Measurements from ENCODE around the gene BCL2L13.
A peak's percentile ranks its signal among the peaks of the same experiment; 100 is the strongest.
"Not testable (repeated sequence)": the region's sequence is repeated elsewhere in the genome, so short reads cannot be mapped to it uniquely, and the experiment has no call there.

The BCL2L13 gene

GRCh38 chr22:17636850-17637249 lies 1.7 kb upstream of the BCL2L13 start:
- DNase-seq, result not testable (repeated sequence)

- DNase-seq, result no peak
Observed at GRCh38 chr22:17637490-17638181, 921 bp upstream of the BCL2L13 start.

DNA sequence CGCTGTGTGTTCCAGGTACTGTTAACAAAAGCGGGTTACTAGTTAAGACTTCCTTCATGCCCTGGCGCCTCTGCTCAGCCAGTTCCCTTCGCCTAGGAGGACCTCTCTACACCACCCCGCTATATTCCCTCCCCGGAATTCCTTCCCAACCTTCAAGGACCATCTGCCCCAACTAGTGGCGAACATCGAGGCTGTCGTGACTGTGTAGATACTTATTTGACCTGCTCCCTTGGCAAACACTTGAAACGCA lies 450 bp upstream of the BCL2L13 start:
- DNase-seq, result peak; percentile 62

- DNase-seq, result peak; percentile 63
Observed at GRCh38 chr22:17639247-17639741, 737 bp downstream of the BCL2L13 start.

DNA sequence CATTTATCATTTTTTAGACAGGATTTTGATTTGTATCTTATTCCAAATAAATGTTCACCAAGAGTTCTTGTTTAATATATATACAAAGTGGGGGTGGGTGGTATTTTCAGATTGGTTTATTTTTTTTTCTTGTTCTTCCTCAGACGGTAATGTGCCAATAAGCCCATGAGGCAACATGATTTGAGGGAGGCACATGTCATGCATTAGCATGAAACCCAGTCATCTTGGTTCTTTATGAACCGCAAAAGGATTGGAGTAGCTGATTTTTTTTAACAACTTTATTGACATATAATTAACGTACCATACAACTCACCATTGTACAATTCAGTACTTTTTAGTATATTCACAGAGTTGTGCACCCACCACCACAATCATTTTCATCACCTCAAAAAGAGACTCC lies 2.7 kb downstream of the BCL2L13 start:
- no peak for DNase-seq

- not testable (repeated sequence) for DNase-seq
Observed at GRCh38 chr22:17642357-17642756, 3.8 kb downstream of the BCL2L13 start.

DNA sequence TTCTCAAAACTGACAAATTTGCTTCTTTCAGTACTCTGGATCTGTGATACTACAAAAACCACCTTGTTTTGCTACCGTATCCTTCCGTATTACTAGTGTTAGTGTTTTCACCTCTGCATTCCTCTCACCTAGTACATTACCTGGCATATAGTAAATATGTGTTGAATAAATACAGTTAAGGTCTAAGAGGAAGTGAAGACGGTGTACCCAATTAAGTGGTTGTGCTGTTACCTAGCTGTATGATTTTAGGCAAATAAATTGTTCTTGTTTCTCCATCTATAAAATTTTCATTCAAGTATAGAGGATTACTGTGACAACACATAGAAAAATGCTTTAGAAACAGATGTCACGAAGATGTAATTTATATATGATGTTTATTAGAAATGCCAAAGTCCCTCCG lies 8.9 kb downstream of the BCL2L13 start:
- DNase-seq, result no peak

GRCh38 chr22:17647991-17648390 lies 9.4 kb downstream of the BCL2L13 start:
- no peak for DNase-seq

GRCh38 chr22:17648569-17648968 lies 10.0 kb downstream of the BCL2L13 start:
- no peak for DNase-seq

DNA sequence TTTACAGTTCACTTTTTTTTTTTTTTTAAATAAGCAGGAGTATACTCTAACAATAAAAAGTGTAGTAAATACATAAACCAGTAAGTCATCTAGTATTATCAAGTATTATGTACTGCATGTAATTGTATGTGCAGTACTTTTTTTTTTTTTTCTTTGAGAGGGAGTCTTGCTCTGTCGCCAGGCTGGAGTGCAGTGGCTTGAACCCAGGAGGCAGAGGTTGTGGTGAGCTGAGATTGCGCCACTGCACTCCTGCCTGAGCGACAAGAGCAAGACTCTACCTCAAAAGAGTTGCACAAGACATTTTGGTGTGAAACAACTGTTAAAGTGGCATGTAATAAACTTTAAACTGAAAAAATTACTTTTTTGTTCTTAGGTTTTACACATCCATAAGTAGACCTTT lies 16.7 kb downstream of the BCL2L13 start:
- DNase-seq, result no peak

DNA sequence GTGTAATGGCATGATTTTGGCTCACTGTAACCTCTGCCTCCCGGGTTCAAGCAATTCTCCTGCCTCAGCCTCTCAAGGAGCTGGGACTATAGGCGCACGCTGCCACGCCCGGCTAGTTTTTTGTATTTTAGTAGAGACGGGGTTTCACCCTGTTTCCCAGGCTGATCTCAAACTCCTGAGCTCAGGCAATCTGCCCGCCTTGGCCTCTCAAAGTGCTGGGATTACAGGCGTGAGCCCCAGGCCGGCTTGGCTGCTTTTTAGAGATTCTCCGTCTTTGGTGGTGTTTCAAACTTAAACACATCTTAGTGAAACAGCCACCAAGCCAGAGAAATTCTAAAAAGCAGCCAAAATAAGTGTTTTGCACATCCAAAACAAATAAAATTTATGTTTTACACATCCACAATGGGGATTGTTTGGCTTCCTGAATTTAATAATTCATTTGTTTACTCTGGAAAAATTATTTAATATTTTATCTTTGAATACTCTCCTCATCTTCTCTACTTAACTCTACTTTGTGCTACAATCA lies 18.4 kb downstream of the BCL2L13 start:
- DNase-seq, result no peak

DNA sequence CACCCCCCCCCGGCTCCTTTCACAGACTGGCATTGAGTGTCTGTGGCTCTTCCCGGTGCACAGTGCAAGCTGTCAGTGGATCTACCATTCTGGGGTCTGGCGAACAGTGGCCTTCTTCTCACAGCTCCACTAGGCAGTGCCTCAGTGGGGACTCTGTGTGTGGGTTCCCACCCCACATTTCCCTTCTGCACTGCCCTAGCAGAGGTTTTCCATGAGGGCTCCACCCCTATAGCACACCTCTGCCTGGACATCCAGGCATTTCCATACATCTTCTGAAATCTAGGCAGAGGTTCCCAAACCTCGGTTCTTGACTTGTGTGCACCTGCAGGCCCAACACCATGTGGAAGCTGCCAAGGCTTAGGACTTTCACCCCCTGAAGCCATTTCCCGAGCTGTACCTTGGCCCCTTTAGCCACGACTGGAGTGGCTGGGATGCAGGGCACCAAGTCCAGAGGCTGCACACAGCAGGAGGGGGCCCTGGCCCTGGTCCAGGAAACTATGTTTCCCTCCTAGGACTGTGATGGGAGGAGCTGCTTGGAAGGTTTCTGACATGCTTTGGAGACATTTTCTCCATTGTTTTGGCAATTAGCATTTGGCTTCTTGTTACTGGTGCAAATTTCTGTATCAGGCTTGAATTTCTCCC lies 26.0 kb downstream of the BCL2L13 start:
- DNase-seq, result no peak

- DNase-seq, result no peak
Observed at GRCh38 chr22:17665248-17665647, 26.7 kb downstream of the BCL2L13 start.

DNA sequence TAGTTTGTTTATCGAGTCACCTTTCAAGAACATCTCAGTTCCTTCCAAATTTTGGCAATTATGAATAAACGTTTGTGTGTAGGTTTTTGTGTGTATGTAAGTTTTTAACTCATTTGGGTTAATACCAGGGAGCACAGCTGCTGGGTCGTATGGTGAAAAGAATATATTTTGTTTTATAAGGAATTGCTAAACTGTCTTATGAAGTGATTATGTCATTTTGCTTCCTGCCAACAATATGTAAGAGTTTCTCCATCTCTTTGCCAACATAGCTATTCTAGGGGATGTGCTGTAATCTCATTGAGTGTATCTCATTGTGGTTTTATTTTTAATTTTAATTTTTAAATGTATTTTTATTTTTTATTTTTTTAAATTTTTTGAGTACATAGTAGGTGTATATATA lies 27.3 kb downstream of the BCL2L13 start:
- DNase-seq, result no peak

- not testable (repeated sequence) for DNase-seq
Observed at GRCh38 chr22:17671521-17672092, 33.0 kb downstream of the BCL2L13 start.

DNA sequence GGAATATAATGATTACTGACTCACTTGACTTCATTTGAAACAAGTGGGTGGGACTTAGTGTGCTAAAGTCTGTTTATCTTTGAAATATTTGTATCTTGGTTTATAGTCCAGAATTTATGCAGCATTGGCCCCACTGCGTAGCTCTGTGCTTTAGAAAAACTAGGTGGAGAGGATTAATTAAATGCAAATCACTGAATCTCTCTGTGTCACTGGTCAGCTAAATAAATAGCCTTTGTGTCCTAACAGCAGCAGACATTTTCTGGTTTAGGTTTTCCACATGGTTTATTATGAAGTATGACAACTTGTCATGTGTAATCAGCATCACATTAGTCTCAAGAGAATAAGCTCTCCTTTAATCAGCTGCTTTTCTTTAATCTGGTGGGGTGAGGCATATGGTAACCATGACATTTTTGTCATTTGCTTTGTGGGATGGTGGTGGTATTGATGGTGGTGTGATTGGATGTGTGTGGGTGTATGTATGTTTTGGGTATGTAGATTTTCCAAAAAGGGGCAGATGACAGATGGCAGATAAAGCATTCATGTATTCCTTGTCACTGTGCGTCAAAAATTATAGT lies 33.9 kb downstream of the BCL2L13 start:
- no peak for DNase-seq

DNA sequence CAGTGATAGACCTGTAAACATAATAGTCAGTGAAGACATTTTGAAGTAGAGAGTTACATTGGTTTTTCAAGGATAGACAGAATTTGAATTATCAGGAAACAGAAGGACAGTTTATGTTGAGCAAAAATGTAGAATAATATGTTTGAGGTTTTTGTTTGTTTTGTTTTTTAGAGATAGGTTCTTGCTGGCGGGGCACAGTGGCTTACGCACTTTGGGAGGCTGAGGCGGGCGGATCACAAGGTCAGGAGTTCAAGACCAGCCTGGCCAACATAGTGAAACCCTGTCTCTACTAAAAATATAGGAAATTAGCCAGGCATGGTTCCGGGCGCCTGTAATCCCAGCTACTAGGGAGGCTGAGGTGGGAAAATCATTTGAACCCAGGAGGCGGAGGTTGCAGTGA lies 35.6 kb downstream of the BCL2L13 start:
- DNase-seq, result no peak

GRCh38 chr22:17675584-17675983 lies 37.0 kb downstream of the BCL2L13 start:
- no peak for DNase-seq

DNA sequence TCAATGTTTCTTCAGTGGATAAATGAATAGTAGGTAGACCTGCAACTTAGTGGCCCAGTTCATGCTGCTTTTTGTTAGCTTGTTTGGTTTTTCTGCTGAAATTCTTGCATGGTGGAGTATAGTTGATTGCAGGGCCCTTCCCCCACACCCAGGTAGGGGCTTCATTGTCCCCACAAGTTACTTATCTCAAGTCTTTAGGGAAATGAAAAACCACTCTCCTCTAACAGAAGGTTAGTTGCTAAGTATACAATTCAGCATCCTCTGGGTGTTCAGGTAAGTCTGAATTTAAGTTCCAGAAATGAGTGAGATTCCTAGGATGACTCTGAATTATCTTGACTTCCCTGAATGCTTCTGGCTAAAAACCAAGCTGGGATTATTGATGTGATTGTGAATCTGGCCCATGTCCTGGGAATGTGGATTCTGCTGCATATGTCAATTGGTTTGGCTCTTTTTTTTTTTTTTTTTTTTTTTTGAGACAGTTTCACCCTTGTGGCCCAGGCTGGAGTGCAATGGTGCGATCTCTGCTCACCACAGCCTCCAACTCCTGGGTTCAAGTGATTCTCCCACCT lies 40.3 kb downstream of the BCL2L13 start:
- DNase-seq, result no peak

- DNase-seq, result no peak
Observed at GRCh38 chr22:17684245-17684644, 45.7 kb downstream of the BCL2L13 start.

- no peak for DNase-seq
Observed at GRCh38 chr22:17692841-17693240, 54.3 kb downstream of the BCL2L13 start.

DNA sequence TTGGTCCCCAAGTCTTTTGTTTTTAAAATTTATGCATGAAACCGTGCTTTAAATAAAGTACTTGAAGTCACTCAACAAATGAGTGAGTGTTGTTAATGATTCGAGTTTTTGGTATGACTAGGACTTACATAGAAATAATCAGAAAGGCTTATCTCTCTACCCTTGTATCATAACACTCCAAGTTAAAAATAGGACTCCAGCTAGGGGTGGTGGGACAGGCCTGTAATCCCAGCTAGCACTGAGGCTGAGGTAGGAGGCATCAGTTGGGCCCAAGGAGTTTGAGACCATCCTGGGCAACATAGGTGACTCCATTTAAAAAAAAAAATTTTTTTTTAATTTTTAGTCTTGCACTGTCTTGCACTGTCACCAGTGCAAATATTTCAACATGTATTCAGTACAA lies 55.6 kb downstream of the BCL2L13 start:
- DNase-seq, result no peak

DNA sequence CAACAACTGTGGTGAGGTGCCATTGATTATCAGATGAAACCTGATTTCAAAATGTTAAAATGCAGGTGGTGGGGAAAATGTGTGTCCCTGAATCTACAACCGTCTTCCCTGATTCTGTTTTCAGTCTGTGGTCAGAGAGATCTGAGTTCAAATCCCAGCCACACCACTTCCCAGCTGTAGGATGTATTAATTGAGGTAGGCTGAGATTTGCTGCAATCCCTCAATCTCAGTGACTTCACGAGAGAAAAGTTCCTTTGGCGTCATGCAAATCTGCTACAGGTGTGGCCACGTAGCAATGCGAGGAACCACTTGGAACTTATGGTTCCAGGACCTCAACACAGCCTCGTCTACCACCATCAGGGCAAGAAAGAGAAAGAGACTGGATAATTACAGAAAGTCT lies 56.2 kb downstream of the BCL2L13 start:
- no peak for DNase-seq

DNA sequence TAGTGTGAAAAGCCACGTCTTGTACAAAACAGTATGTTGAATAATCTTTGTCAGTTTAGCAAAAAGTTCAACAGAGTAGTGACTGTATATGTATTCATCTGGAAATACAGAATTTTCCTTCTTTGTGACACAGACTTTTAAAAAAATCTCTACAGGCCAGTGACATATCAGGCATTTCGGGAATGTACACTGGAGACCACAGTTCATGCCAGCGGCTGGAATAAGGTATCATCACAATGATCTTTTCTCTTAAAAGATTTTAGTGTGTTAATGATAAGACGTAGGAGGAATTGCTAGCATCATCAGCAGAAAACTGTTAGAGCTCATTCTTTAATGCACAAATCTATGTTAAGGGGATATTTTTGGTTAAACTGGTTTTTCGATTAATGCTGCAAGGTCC lies 57.4 kb downstream of the BCL2L13 start:
- DNase-seq, result no peak
